IPS-18c (cell line): Measurements from ENCODE around the gene SLC39A11.
"Not testable (repeated sequence)": the region's sequence is repeated elsewhere in the genome, so short reads cannot be mapped to it uniquely, and the experiment has no call there.

ENCODE experiments used
- H3K4me3 ChIP-seq: 2 replicates; pipeline ENCODE4 v1.7.0; 2013; ENCODE audit warnings: low read depth, mild to moderate bottlenecking, low read length, moderate library complexity; ENCODE audit not compliant: insufficient read depth
- H3K9me3 ChIP-seq: one replicate; pipeline ENCODE4 v1.6.1; 2013; ENCODE audit warnings: mild to moderate bottlenecking, low read length, moderate library complexity; ENCODE audit not compliant: control insufficient read depth, insufficient read depth

The SLC39A11 gene

DNA sequence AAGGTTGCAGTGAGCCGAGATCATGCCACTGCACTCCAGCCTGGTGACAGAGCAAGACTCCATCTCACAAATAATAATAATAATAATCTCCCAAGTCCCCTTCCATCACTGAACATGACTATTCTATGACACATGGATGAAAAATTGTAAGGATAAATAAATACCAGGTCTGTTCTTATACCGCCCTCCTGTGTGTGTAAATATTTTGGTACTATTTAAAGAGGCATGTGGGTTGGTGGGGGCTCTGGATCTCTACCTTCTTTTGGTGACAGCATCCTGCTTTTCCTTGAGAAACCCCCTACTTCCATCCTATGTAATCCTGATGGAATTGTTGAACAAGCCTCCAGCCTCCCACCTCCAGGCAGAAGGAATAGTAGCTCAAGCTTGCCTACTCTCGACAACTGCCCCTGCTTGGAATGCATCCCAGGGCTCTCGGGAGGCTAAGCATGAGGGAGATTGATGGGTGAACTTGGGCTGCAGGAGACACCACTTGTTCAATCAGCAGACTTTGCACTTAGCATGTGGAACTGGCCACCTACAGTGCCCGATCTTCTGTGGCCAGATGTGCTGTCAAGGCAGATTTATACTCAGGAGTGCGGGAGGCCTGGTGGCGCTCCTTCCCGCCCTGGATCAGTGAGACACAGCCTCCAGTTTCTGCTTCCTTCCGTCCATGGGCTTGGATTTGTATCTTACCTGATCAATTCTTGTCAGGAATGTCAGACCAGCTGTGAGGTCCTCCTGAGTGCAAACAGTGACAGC, 287.4 kb downstream of the SLC39A11 start:
- no peak overlapping the region for H3K4me3 ChIP-seq
- H3K9me3 ChIP-seq = no peaks in the 10 kb centered on the region

GRCh38 chr17:72802726-72803125, 289.8 kb downstream of the SLC39A11 start:
- H3K4me3 ChIP-seq = no peak overlapping the region

DNA sequence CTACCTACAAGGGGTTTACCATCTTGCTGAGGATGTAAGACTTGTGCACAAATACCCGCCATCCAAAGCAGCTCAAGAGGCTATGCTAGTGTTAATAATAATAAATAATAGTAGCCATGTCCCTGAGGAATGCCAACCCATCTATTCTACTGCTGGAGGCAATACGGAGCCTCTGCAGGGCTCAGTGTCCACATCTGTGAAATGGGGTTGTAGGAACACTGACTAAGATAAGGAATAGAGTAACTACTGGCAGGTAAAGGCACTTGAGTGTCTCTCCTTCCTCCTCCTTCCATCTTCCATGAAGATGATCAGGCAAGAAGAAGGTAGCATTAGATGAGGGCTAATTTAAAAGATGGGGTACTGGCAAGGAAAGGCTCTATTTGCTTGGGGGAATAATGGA, 295.3 kb downstream of the SLC39A11 start:
- H3K4me3 ChIP-seq = no peak overlapping the region
- H3K9me3 ChIP-seq = no peaks in the 10 kb centered on the region

More at GRCh38 chr17:72802726-72803125, 289.8 kb downstream of the SLC39A11 start:
- H3K9me3 ChIP-seq = no peaks in the 10 kb centered on the region

- no peaks in the 10 kb centered on the region for H3K9me3 ChIP-seq
- H3K4me3 ChIP-seq = no peak overlapping the region
Observed at GRCh38 chr17:72795941-72796340, 296.5 kb downstream of the SLC39A11 start.

- Histone ChIP-seq H3K9me3 (no peaks in the 10 kb centered on the region), H3K4me3 (no peak overlapping the region)
Observed at GRCh38 chr17:72794152-72794551, 298.3 kb downstream of the SLC39A11 start.

GRCh38 chr17:72792771-72793170, 299.7 kb downstream of the SLC39A11 start:
- Histone ChIP-seq H3K9me3 (no peaks in the 10 kb centered on the region), H3K4me3 (no peak overlapping the region)

DNA sequence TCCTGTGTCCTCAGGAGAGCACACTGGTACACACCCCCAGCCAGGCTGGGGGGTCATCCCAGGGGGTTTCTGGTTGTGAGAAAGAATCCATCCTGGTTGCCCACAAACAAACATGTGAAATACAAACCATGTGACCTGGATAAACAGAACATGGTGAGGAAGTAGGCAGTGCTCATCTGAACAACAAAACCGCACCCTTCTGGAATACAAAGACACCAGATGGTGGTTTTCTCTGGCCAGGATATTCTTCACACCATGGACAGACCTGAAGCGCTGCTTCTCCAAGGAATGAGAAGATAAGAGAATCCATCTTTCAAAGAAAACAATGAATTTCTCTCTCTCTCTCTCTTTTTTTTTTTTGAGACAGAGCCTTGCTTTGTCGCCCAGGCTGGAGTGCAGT, 302.3 kb downstream of the SLC39A11 start:
- Histone ChIP-seq H3K4me3 (no peak overlapping the region), H3K9me3 (no peaks in the 10 kb centered on the region)

GRCh38 chr17:72789711-72790110, 302.8 kb downstream of the SLC39A11 start:
- H3K9me3 ChIP-seq = no peaks in the 10 kb centered on the region
- H3K4me3 ChIP-seq = no peak overlapping the region

DNA sequence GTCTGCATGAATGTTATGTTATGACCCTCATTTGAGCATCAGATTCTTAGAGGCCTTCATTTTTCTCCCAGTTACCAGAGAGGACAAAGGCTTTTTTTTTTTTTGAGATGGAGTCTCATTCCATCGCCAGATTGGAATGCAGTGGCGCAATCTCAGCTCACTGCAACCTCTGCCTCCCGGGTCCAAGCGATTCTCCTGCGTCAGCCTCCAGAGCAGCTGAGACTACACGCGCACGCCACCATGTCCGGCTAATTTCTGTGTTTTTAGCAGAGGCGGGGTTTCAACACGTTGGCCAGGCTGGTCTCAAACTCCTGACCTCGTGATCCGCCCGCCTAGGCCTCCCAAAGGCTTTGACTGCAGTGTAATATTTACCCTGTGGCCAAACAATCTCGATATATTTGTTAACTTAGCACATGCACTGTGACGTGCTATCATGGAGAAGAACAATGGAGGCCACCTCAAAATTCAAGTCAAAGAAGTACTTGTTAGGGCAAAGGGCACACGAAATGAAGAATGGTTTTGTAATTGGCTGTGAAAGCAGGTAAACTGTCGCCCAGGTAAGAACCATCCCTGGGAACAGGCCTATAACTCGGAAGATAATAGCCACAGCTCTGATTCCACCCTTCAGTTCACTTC, 303.4 kb downstream of the SLC39A11 start:
- Histone ChIP-seq H3K9me3 (no peaks in the 10 kb centered on the region), H3K4me3 (no peak overlapping the region)

DNA sequence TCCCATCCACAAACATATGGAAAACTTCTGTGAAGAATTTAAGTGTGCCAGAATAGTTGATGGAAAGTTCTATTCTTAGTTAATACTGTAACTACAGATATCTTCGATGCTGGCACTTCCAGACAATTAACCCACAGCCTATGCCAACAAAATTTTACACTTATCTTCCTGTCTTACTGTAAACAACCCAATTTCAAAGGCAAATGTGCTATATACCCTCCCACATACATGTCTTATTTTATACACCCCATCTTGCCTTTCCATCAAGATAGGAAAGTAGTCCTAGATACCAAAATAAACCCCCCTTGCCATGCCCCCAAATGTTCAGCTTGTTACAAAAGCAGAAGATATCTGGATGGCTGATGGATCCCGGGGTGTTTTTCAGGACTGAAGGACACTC, 306.3 kb downstream of the SLC39A11 start:
- Histone ChIP-seq H3K9me3 (no peaks in the 10 kb centered on the region), H3K4me3 (no peak overlapping the region)

GRCh38 chr17:72782985-72783701, 309.3 kb downstream of the SLC39A11 start:
- Histone ChIP-seq H3K9me3 (no peaks in the 10 kb centered on the region), H3K4me3 (no peak overlapping the region)

- not testable (repeated sequence) for H3K9me3 ChIP-seq, H3K4me3 ChIP-seq
Observed at GRCh38 chr17:72782437-72782836, 310.1 kb downstream of the SLC39A11 start.

DNA sequence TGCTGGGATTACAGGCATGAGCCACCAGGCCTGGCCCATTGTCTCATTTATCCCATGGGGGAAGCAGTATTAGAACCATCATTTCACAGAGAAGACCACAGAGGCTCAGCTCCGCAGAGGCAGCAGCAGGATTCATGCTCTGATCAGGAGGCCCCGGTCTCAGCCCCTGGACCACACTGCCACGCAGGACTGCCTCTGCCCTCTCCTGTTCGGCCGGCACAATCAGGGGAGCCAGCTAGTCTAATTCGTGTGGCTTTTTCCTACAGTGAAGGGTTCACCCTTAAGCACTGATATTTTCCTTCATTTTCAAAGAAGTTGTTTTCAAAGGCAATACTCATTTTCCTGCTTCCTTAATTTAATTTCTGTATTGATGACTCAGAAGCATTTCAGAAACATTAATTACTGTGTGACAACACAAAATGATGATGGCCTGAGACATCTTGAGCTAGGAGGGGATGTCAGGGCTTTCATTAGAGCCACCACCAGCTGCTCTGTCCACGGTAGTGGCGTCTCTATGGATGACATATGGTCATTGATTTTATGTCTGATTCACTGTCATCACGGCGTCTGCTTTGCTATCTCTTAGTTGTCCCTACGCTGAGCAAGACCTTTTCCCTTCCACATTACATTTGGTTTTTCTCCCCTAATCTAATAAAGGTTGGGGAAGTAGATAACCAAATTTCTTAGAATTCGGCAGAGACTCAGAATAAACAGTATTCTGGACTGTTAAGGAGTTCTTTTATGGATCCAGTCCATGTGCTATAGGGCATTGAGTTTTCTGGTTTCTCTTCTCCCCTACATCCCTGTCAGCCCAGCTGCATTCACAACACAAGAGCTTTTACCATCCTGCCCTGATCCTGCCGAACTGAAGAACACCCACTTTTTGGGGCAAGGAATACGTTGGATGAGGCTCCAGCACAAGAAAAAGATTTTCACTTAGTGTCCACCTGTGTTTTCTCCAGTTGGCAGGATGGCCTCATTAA, 314.0 kb downstream of the SLC39A11 start:
- Histone ChIP-seq H3K9me3 (no peaks in the 10 kb centered on the region), H3K4me3 (no peak overlapping the region)

DNA sequence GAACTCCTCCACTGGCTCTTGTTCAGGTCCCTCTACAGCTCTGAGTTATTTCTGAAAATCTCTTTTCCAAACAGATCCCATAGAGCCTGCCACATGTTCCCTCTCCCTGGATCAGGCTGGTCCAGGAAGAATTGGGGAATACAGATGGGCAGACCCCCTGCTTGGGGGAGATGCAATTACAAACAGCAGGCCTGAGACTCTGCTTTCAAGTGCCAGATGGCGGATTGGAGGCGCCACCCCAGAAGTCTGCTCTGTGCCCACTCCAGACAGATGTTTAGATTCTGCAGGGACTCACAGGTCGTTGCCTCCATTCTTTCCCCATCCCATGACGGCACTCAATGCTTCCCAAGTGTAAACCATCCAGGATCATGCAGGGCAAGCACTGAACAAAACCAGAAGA, 316.6 kb downstream of the SLC39A11 start:
- Histone ChIP-seq H3K9me3 (no peaks in the 10 kb centered on the region), H3K4me3 (no peak overlapping the region)

DNA sequence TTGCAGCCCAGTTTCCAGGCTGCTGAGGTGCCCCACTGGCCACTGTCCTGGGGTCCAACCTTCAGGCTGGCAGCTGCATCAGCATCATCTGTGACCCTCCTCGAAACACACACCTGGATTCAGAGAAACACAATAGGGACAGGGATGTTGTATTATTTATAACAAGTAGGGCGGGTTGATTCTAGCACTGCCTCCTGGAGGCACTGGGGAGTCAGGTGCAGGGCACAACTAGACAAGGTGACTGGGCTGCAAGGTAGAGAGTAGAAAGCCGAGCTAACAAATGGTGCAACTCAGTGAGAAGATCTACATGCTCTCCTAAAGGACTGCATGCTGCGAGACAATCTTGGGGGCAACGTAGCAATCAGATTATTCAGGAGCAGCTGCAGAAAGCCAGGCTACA, 317.3 kb downstream of the SLC39A11 start:
- Histone ChIP-seq H3K9me3 (no peaks in the 10 kb centered on the region), H3K4me3 (no peak overlapping the region)

DNA sequence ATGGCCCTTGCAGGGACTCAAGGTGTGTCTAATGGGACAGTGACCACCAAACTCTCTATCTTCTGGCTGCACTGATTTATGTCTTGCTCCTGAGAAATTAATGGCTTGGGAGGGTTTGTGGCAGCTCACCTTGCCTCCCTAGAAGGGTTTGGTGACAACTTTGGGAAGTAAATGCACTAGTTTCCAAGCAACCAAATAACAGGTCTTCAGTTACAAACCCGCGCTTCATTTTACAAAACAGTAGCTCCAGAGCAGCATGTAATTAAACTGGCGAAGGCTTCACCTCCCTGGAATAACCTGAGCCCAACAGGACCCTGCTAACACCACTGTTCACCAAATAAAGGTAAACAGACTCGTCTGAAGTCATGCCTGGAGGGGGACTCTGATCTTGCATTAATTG, 318.3 kb downstream of the SLC39A11 start:
- H3K4me3 ChIP-seq = no peak overlapping the region
- H3K9me3 ChIP-seq = no peaks in the 10 kb centered on the region

DNA sequence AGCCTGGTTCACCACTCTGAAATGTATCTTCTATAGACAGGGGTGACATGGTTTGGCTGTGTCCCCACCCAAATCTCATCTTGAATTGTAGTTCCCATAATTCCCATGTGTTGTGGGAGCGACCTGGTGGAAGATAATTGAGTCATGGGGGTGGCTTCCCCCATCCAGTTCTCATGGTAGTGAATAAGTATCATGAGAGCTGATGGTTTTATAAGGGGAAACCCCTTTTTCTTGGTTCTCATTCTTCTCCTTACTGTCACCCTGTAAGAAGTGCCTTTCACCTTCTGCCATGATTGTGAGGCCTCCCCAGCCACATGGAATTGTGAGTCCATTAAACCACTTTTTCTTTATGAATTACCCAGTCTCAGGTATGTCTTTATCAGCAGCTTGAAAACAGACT, 319.3 kb downstream of the SLC39A11 start:
- H3K4me3 ChIP-seq, H3K9me3 ChIP-seq: not testable (repeated sequence)
